Suprapubic skin (tissue), 3 donors: ENCODE results near the gene NOX1.

Experiments used
- CTCF ChIP-seq, 2 donors: fragments of 200-600 bp in 1 of 2; fragments of 450-650 bp in 1 of 2; sonication (generic) in 1 of 2; IDR thresholded peaks; one replicate each; pipeline ENCODE4 v1.5.1; 2016 to 2019; ENCODE audit warnings: antibody characterized with exemption in 2 of 2, mild to moderate bottlenecking in 1 of 2, moderate library complexity in 1 of 2
- POLR2AphosphoS5 ChIP-seq, 3 donors: sonication (generic); formaldehyde crosslinking; IDR thresholded peaks; one replicate each; pipeline ENCODE4 v1.6.1; 2017; ENCODE audit warnings: antibody characterized with exemption in 3 of 3

- TF ChIP-seq POLR2AphosphoS5 (IDR thresholded peaks at IDR 0.05) (no peak), CTCF (IDR thresholded peaks at IDR 0.05) (no peak)
Observed at GRCh38 chrX:100871594-100872560, 2.3 kb downstream of the NOX1 start.
